Breast epithelium (tissue), 3 donors: ENCODE measurements around the gene KCTD11.

Source experiments
- CTCF ChIP-seq, 3 donors: fragments of 450-650 bp; IDR thresholded peaks; one replicate each; pipeline ENCODE4 v1.5.1; 2016 to 2017; ENCODE audit warnings: antibody characterized with exemption in 3 of 3, mild to moderate bottlenecking in 3 of 3, moderate library complexity in 3 of 3
- POLR2A ChIP-seq: fragments of 450-650 bp; IDR thresholded peaks from one replicate; pipeline ENCODE4 v1.6.1; 2016; ENCODE audit warnings: antibody characterized with exemption, mild to moderate bottlenecking, moderate library complexity

- TF ChIP-seq CTCF (IDR thresholded peaks at IDR 0.05), result no peak
- TF ChIP-seq POLR2A, result no peak
These were observed 15.5 kb upstream of the KCTD11 start, which contains the start of gene ACAP1 for GRCh38 chr17:7336240-7337175.
